Mammary epithelial cell (primary cell): Measurements from ENCODE around the gene FBXL20.

Source experiments
- EZH2 ChIP-seq: IDR thresholded peaks from 2 replicates; pipeline ENCODE4 v1.6.1; 2012; ENCODE audit warnings: low read length, inconsistent platforms, borderline replicate concordance
- TF ChIP-seq, protein P1 (sequence below), 2 donors: IDR thresholded peaks in 1 of 2; conservative IDR thresholded peaks in 1 of 2; 2 replicates each; pipeline ENCODE4 v1.5.1; 2011 to 2012; ENCODE audit warnings: inconsistent platforms in 2 of 2, low read length in 2 of 2, mild to moderate bottlenecking in 2 of 2, control low read depth in 1 of 2, low read depth in 1 of 2; ENCODE audit not compliant: insufficient read depth in 1 of 2; ENCODE audit errors: extremely low read depth in 1 of 2

- TF ChIP-seq, protein P1, sequence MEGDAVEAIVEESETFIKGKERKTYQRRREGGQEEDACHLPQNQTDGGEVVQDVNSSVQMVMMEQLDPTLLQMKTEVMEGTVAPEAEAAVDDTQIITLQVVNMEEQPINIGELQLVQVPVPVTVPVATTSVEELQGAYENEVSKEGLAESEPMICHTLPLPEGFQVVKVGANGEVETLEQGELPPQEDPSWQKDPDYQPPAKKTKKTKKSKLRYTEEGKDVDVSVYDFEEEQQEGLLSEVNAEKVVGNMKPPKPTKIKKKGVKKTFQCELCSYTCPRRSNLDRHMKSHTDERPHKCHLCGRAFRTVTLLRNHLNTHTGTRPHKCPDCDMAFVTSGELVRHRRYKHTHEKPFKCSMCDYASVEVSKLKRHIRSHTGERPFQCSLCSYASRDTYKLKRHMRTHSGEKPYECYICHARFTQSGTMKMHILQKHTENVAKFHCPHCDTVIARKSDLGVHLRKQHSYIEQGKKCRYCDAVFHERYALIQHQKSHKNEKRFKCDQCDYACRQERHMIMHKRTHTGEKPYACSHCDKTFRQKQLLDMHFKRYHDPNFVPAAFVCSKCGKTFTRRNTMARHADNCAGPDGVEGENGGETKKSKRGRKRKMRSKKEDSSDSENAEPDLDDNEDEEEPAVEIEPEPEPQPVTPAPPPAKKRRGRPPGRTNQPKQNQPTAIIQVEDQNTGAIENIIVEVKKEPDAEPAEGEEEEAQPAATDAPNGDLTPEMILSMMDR (conservative IDR thresholded peaks at IDR 0.05 in 1 of 2, IDR thresholded peaks at IDR 0.05 in 1 of 2; ENCODE audit: extremely low read depth in 1 of 2, insufficient read depth in 1 of 2, low read depth in 1 of 2, low read length in 2 of 2), result no peak
- no peak for TF ChIP-seq EZH2
Measured at GRCh38 chr17:39305978-39306377, 95.4 kb downstream of the FBXL20 start.
